MM.1S (cell line): ENCODE results near the gene TBPL2.

Experiments used
- DNase-seq: peaks from one replicate; pipeline ENCODE4 v3.0.0-alpha.2; 2015
- H2AFZ ChIP-seq: fragments of 300-600 bp; sonication (generic); 2 replicates; pipeline ENCODE4 v1.6.0; 2016; ENCODE audit warnings: antibody characterized with exemption, low read length
- H3F3A ChIP-seq: fragments of 300-600 bp; sonication (generic); 2 replicates; pipeline ENCODE4 v1.6.1; 2016; ENCODE audit warnings: mild to moderate bottlenecking, antibody characterized with exemption, low read length, moderate library complexity, mixed read lengths; ENCODE audit not compliant: insufficient read depth
- H3K27ac ChIP-seq: fragments of 300-600 bp; sonication (generic); 2 replicates; pipeline ENCODE4 v1.5.1; 2016; ENCODE audit warnings: mild to moderate bottlenecking, low read length
- H3K27me3 ChIP-seq: fragments of 300-600 bp; sonication (generic); replicated peaks from 2 replicates; pipeline ENCODE4 v1.6.0; 2016; ENCODE audit warnings: low read length; ENCODE audit not compliant: insufficient read depth
- H3K36me3 ChIP-seq: fragments of 300-600 bp; sonication (generic); replicated peaks from 2 replicates; pipeline ENCODE4 v1.6.1; 2016; ENCODE audit warnings: mild to moderate bottlenecking, low read length, mixed read lengths; ENCODE audit not compliant: insufficient read depth
- H3K4me1 ChIP-seq: fragments of 300-600 bp; sonication (generic); 2 replicates; pipeline ENCODE4 v1.6.1; 2016; ENCODE audit warnings: low read length, mixed read lengths
- H3K4me2 ChIP-seq: fragments of 300-600 bp; sonication (generic); 2 replicates; pipeline ENCODE4 v1.6.0; 2016; ENCODE audit warnings: low read depth, low read length
- H3K4me3 ChIP-seq: fragments of 300-600 bp; sonication (generic); 2 replicates; pipeline ENCODE4 v1.5.1; 2016; ENCODE audit warnings: low read length, mixed read lengths
- H3K79me2 ChIP-seq: fragments of 300-600 bp; sonication (generic); 2 replicates; pipeline ENCODE4 v1.6.1; 2016; ENCODE audit warnings: mixed run types, low read length, mixed read lengths
- H3K9ac ChIP-seq: fragments of 300-600 bp; sonication (generic); 2 replicates; pipeline ENCODE4 v1.6.1; 2016; ENCODE audit warnings: low read length, mixed read lengths
- H3K9me2 ChIP-seq: fragments of 300-600 bp; sonication (generic); replicated peaks from 2 replicates; pipeline ENCODE4 v1.6.1; 2016; ENCODE audit warnings: mild to moderate bottlenecking, low read length, mixed read lengths; ENCODE audit not compliant: insufficient read depth
- H3K9me3 ChIP-seq: fragments of 300-600 bp; sonication (generic); replicated peaks from 2 replicates; pipeline ENCODE4 v1.6.1; 2016; ENCODE audit warnings: mild to moderate bottlenecking, low read length, mixed read lengths; ENCODE audit not compliant: insufficient read depth
- H4K20me1 ChIP-seq: fragments of 300-600 bp; sonication (generic); 2 replicates; pipeline ENCODE4 v1.6.1; 2016; ENCODE audit warnings: mild to moderate bottlenecking, low read length, moderate library complexity, mixed read lengths; ENCODE audit not compliant: insufficient read depth
- CTCF ChIP-seq: fragments of 300-600 bp; sonication (generic); IDR thresholded peaks from 2 replicates; pipeline ENCODE4 v1.5.1; 2016; ENCODE audit warnings: antibody characterized with exemption, low read length, mixed read lengths
- EZH2 ChIP-seq: fragments of 300-600 bp; sonication (generic); optimal IDR thresholded peaks from 2 replicates; pipeline ENCODE3; 2017; ENCODE audit warnings: low read depth, mild to moderate bottlenecking, antibody characterized with exemption, low read length, mixed read lengths
- EZH2phosphoT487 ChIP-seq: fragments of 300-600 bp; sonication (generic); IDR thresholded peaks from 2 replicates; pipeline ENCODE4 v1.6.1; 2018; ENCODE audit warnings: antibody characterized with exemption, low read length

Gene TBPL2

GRCh38 chr14:55404173-55404854 is 36.1 kb downstream of the TBPL2 start:
- H3F3A ChIP-seq, result no peaks in the 10 kb centered on the region
- H3K27ac ChIP-seq, result no peak overlapping the region
- H3K9ac ChIP-seq, result no peak overlapping the region
- no peaks in the 10 kb centered on the region for H3K27me3 ChIP-seq
- no peaks in the 10 kb centered on the region for H4K20me1 ChIP-seq
- TF ChIP-seq CTCF (no peak), EZH2phosphoT487 (no peak)
- H3K79me2 ChIP-seq, result peaks cover 33% of the 10 kb centered on the region
- H3K4me3 ChIP-seq, result no peak overlapping the region
- H2AFZ ChIP-seq, result no peak overlapping the region
- no peak overlapping the region for H3K4me2 ChIP-seq
- no peak for DNase-seq
- no peaks in the 10 kb centered on the region for H3K9me2 ChIP-seq
- H3K36me3 ChIP-seq, result no peaks in the 10 kb centered on the region
- no peaks in the 10 kb centered on the region for H3K9me3 ChIP-seq
- H3K4me1 ChIP-seq, result no peaks in the 10 kb centered on the region

GRCh38 chr14:55401751-55402150 is 38.7 kb downstream of the TBPL2 start:
- Histone ChIP-seq H3K9ac (no peak overlapping the region), H3F3A (no peaks in the 10 kb centered on the region), H3K9me3 (no peaks in the 10 kb centered on the region), H3K27me3 (no peaks in the 10 kb centered on the region), H3K79me2 (peaks cover 22% of the 10 kb centered on the region), H3K9me2 (no peaks in the 10 kb centered on the region), H2AFZ (no peak overlapping the region), H3K27ac (no peak overlapping the region), H3K4me1 (no peaks in the 10 kb centered on the region), H3K36me3 (no peaks in the 10 kb centered on the region), H3K4me3 (no peak overlapping the region), H3K4me2 (no peak overlapping the region), H4K20me1 (no peaks in the 10 kb centered on the region)
- TF ChIP-seq EZH2, result no peak
- no peak for TF ChIP-seq CTCF
- TF ChIP-seq EZH2phosphoT487, result no peak
- no peak for DNase-seq

GRCh38 chr14:55399852-55400251 is 40.6 kb downstream of the TBPL2 start:
- Histone ChIP-seq H2AFZ (no peak overlapping the region), H3K4me1 (no peaks in the 10 kb centered on the region), H3K4me3 (no peak overlapping the region), H3K9ac (no peak overlapping the region), H3K36me3 (no peaks in the 10 kb centered on the region), H3F3A (no peaks in the 10 kb centered on the region), H3K9me3 (no peaks in the 10 kb centered on the region), H3K9me2 (no peaks in the 10 kb centered on the region), H4K20me1 (no peaks in the 10 kb centered on the region), H3K4me2 (no peak overlapping the region), H3K79me2 (peaks cover 22% of the 10 kb centered on the region), H3K27ac (no peak overlapping the region), H3K27me3 (no peaks in the 10 kb centered on the region)
- DNase-seq, result no peak
- TF ChIP-seq CTCF (no peak), EZH2phosphoT487 (no peak), EZH2 (no peak)
